ENCODE results near the gene STK39. TPM values are rescaled to one million over a fixed set of nuclear protein-coding genes. Genes with fewer than 3 reads are reported as not detected.

Gene STK39
- polyA plus RNA-seq, 3 donors, result 19.6 to 45.0 (median 33.7) TPM

- WGBS, 3 donors, result 68 to 91% (median 71%) methylated on average over 6 of the region's 6 CpGs
- H3K27ac ChIP-seq (ENCODE audit: low read depth, low read length), result no peak overlapping the region
Observed at GRCh38 chr2:168149986-168150385, 97.4 kb downstream of the STK39 start.

- no peak overlapping the region for H3K27ac ChIP-seq (ENCODE audit: low read depth, low read length)
- WGBS, 3 donors, result 54 to 66% (median 56%) methylated on average over 5 of the region's 5 CpGs
Observed at GRCh38 chr2:168149150-168149974, 98.0 kb downstream of the STK39 start.

- WGBS, 3 donors, result 64 to 76% (median 72%) methylated on average over 8 of the region's 8 CpGs
- H3K27ac ChIP-seq (ENCODE audit: low read depth, low read length), result no peak overlapping the region
Observed at GRCh38 chr2:168147830-168148794, 99.3 kb downstream of the STK39 start.

- WGBS, 3 donors, result 42 to 83% (median 48%) methylated on average over 9 of the region's 9 CpGs
- H3K27ac ChIP-seq (ENCODE audit: low read depth, low read length), result no peak overlapping the region
Observed at GRCh38 chr2:168146892-168147810, 100.2 kb downstream of the STK39 start.

GRCh38 chr2:168145426-168146310, 101.7 kb downstream of the STK39 start:
- H3K27ac ChIP-seq (ENCODE audit: low read depth, low read length), result no peak overlapping the region
- WGBS, 3 donors, result 84 to 88% (median 88%) methylated on average over 3 of the region's 3 CpGs

- H3K27ac ChIP-seq (ENCODE audit: low read depth, low read length), result no peak overlapping the region
- 76 to 90% (median 87%) methylated on average over 2 of the region's 2 CpGs for WGBS, 3 donors
Observed at GRCh38 chr2:168145011-168145410, 102.4 kb downstream of the STK39 start.

- WGBS, 3 donors, result 93 to 98% (median 95%) methylated on average over 3 of the region's 3 CpGs
- H3K27ac ChIP-seq (ENCODE audit: low read depth, low read length), result no peak overlapping the region
Observed at GRCh38 chr2:168143813-168144212, 103.6 kb downstream of the STK39 start.

- 87 to 98% (median 96%) methylated on average over 5 of the region's 5 CpGs for WGBS, 3 donors
- H3K27ac ChIP-seq (ENCODE audit: low read depth, low read length), result no peak overlapping the region
Observed at GRCh38 chr2:168140892-168141291, 106.5 kb downstream of the STK39 start.

- 62 to 74% (median 67%) methylated on average over 4 of the region's 4 CpGs for WGBS, 3 donors
Observed at GRCh38 chr2:168139852-168140251, 107.5 kb downstream of the STK39 start.

GRCh38 chr2:168138901-168139300, 108.5 kb downstream of the STK39 start:
- no peak overlapping the region for H3K27ac ChIP-seq (ENCODE audit: low read depth, low read length)
- WGBS, 3 donors, result 95 to 98% (median 95%) methylated on average over 5 of the region's 5 CpGs

More at GRCh38 chr2:168139852-168140251, 107.5 kb downstream of the STK39 start:
- no peak overlapping the region for H3K27ac ChIP-seq (ENCODE audit: low read depth, low read length)

GRCh38 chr2:168138374-168138773, 109.0 kb downstream of the STK39 start:
- no peak overlapping the region for H3K27ac ChIP-seq (ENCODE audit: low read depth, low read length)
- 48 to 81% (median 65%) methylated on average over 5 of the region's 5 CpGs for WGBS, 3 donors

GRCh38 chr2:168137510-168138180, 109.8 kb downstream of the STK39 start:
- 62 to 92% (median 84%) methylated on average over 3 of the region's 3 CpGs for WGBS, 3 donors
- H3K27ac ChIP-seq (ENCODE audit: low read depth, low read length), result no peak overlapping the region

GRCh38 chr2:168136392-168136977, 110.9 kb downstream of the STK39 start:
- H3K27ac ChIP-seq (ENCODE audit: low read depth, low read length), result no peak overlapping the region

GRCh38 chr2:168135630-168136029, 111.8 kb downstream of the STK39 start:
- H3K27ac ChIP-seq (ENCODE audit: low read depth, low read length), result no peak overlapping the region
- 94 to 97% (median 94%) methylated on average over 4 of the region's 4 CpGs for WGBS, 3 donors

More at GRCh38 chr2:168136392-168136977, 110.9 kb downstream of the STK39 start:
- WGBS, 3 donors, result 13 to 21% (median 18%) methylated on average over 2 of the region's 2 CpGs

- H3K27ac ChIP-seq (ENCODE audit: low read depth, low read length), result no peak overlapping the region
- 77 to 82% (median 77%) methylated on average over 2 of the region's 2 CpGs for WGBS, 3 donors
Observed at GRCh38 chr2:168135121-168135520, 112.3 kb downstream of the STK39 start.

GRCh38 chr2:168134485-168134884, 112.9 kb downstream of the STK39 start:
- 89 to 92% (median 91%) methylated on average over 5 of the region's 5 CpGs for WGBS, 3 donors
- no peak overlapping the region for H3K27ac ChIP-seq (ENCODE audit: low read depth, low read length)

All from adipose tissue (tissue), 3 donors.